OCI-LY7 (cell line): Measurements from ENCODE around the gene MTCL1. TPM values are rescaled to one million over a fixed set of nuclear protein-coding genes. Genes with fewer than 3 reads are reported as not detected.

Experiments
- BruUV-seq: library from RNA; stranded (reverse); fragments of 400-500 nt; replicated peaks from 2 replicates; lab custom pipeline; 2021; lab: Mats Ljungman, UMichigan
- CTCF ChIA-PET: fragments of 300-600 bp; sonication (Branson Sonifier 250); formaldehyde crosslinking; loops from one replicate; lab custom pipeline; 2022; ENCODE audit warnings: antibody characterized with exemption; ENCODE audit not compliant: unreplicated experiment; lab: Charles Lee
- POLR2A ChIA-PET: fragments of 300-600 bp; sonication (Branson Sonifier 250); formaldehyde crosslinking; loops from one replicate; lab custom pipeline; 2022; ENCODE audit warnings: antibody characterized with exemption; lab: Charles Lee
- DNase-seq: peaks from one replicate; pipeline ENCODE4 v3.0.0-alpha.2; 2015; ENCODE audit warnings: low spot score
- H2AFZ ChIP-seq: fragments of 200-600 bp; sonication (generic), shearing (Covaris generic); 2 replicates; pipeline ENCODE4 v1.6.1; 2014; ENCODE audit warnings: mild to moderate bottlenecking, antibody characterized with exemption, low read length, moderate library complexity
- H3K27ac ChIP-seq: fragments of 200-600 bp; sonication (generic); 2 replicates; pipeline ENCODE4 v1.5.1; 2014; ENCODE audit warnings: mixed run types, low read depth, mild to moderate bottlenecking, moderate library complexity, low read length, inconsistent platforms; ENCODE audit not compliant: poor library complexity, severe bottlenecking
- H3K36me3 ChIP-seq: fragments of 200-600 bp; sonication (generic); 2 replicates; pipeline ENCODE4 v1.6.1; 2014; ENCODE audit warnings: mild to moderate bottlenecking, antibody characterized with exemption, low read length, moderate library complexity, mixed read lengths; ENCODE audit not compliant: insufficient read depth
- H3K4me1 ChIP-seq: fragments of 200-600 bp; sonication (generic); 2 replicates; pipeline ENCODE4 v1.5.1; 2014; ENCODE audit warnings: mild to moderate bottlenecking, low read length; ENCODE audit not compliant: insufficient read depth, poor library complexity, severe bottlenecking
- H3K4me2 ChIP-seq: fragments of 200-600 bp; sonication (generic); 2 replicates; pipeline ENCODE4 v1.6.1; 2014; ENCODE audit warnings: mild to moderate bottlenecking, low read length
- H3K4me3 ChIP-seq: fragments of 200-600 bp; sonication (generic); 2 replicates; pipeline ENCODE4 v1.5.1; 2014; ENCODE audit warnings: mild to moderate bottlenecking, low read depth, low read length; ENCODE audit not compliant: poor library complexity, severe bottlenecking
- H3K79me2 ChIP-seq: fragments of 200-600 bp; sonication (generic); 2 replicates; pipeline ENCODE4 v1.6.1; 2016; ENCODE audit warnings: low read depth, mild to moderate bottlenecking, low read length, moderate library complexity, mixed read lengths; ENCODE audit not compliant: insufficient read depth
- H3K9me2 ChIP-seq: fragments of 200-600 bp; sonication (generic); 2 replicates; pipeline ENCODE4 v1.6.1; 2016; ENCODE audit warnings: mild to moderate bottlenecking, low read length, mixed read lengths; ENCODE audit not compliant: insufficient read depth
- H3K9me3 ChIP-seq: fragments of 200-600 bp; sonication (generic); 2 replicates; pipeline ENCODE4 v1.6.1; 2014; ENCODE audit warnings: mild to moderate bottlenecking, mixed run types, low read length, mixed read lengths
- H4K20me1 ChIP-seq: fragments of 200-600 bp; sonication (generic); 2 replicates; pipeline ENCODE4 v1.6.1; 2014; ENCODE audit warnings: mild to moderate bottlenecking, antibody characterized with exemption, low read length, moderate library complexity, mixed read lengths; ENCODE audit not compliant: insufficient read depth
- EZH2phosphoT487 ChIP-seq: fragments of 200-600 bp; sonication (generic); IDR thresholded peaks from 2 replicates; pipeline ENCODE4 v1.6.1; 2018; ENCODE audit warnings: low read depth, borderline replicate concordance, mild to moderate bottlenecking, mixed run types, antibody characterized with exemption, low read length, moderate library complexity, mixed read lengths
- intact Hi-C: fragments of 100-400 bp; cut with micrococcal nuclease; formaldehyde crosslinking; loops from one replicate; pipeline ENCODE4 v1.10.0; 2022; ENCODE audit not compliant: unreplicated experiment
- total RNA-seq, 2 experiments: library from RNA; depleted of rRNA in 1 of 2; stranded (reverse); fragments of >200 nt in 1 of 2; shearing (Covaris generic) in 1 of 2; gene quantifications; 2 replicates each; pipeline ENCODE4 v1.2.3, GENCODE V29; 2014 to 2022
- TF ChIP-seq, protein P1 (sequence below): fragments of 200-600 bp; sonication (generic); conservative IDR thresholded peaks from 2 replicates; pipeline ENCODE4 v1.5.1; 2014; ENCODE audit warnings: mild to moderate bottlenecking, antibody characterized with exemption, low read length, moderate library complexity, mixed read lengths

The MTCL1 gene
- total RNA-seq, 2 experiments from 2014 or later, result 96.8 to 159 TPM

DNA sequence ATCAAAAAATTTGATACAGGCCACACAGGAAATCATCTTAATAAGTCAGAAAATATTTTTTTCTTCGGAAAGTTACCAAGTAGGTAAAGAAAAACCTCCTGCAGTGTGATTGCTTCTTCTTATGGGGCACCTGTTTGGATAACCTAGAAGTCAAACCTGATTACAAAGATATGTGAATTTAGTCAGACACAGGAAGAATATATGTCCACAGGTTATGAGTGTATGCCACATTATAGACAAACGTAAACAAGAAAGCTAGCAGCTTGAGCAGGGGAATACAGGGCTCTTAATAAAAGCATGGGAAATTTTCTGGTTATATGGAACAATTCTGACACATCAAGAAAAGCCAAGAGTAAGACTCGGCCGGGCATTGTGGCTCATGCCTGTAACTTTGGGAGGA, 35.8 kb upstream of the MTCL1 start:
- Histone ChIP-seq H2AFZ (no peak overlapping the region), H3K9me3 (peaks cover 10% of the 10 kb centered on the region; the same call in 1 of the 2 replicates), H3K9me2 (no peaks in the 10 kb centered on the region), H3K79me2 (no peaks in the 10 kb centered on the region), H4K20me1 (no peaks in the 10 kb centered on the region), H3K4me1 (no peaks in the 10 kb centered on the region), H3K4me2 (no peak overlapping the region), H3K4me3 (no peak overlapping the region), H3K36me3 (peaks cover 2% of the 10 kb centered on the region; the same call in 1 of the 2 replicates), H3K27ac (no peak overlapping the region)
- ChIA-PET POLR2A (interaction anchor here (0.9 to 1.0 kb wide), 2 partner anchors 9 to 322 kb away, joined by 3 to 4 read pairs; no protein-coding TSS in a partner anchor), CTCF (no interaction called here)
- no peak for TF ChIP-seq EZH2phosphoT487
- TF ChIP-seq, protein P1, sequence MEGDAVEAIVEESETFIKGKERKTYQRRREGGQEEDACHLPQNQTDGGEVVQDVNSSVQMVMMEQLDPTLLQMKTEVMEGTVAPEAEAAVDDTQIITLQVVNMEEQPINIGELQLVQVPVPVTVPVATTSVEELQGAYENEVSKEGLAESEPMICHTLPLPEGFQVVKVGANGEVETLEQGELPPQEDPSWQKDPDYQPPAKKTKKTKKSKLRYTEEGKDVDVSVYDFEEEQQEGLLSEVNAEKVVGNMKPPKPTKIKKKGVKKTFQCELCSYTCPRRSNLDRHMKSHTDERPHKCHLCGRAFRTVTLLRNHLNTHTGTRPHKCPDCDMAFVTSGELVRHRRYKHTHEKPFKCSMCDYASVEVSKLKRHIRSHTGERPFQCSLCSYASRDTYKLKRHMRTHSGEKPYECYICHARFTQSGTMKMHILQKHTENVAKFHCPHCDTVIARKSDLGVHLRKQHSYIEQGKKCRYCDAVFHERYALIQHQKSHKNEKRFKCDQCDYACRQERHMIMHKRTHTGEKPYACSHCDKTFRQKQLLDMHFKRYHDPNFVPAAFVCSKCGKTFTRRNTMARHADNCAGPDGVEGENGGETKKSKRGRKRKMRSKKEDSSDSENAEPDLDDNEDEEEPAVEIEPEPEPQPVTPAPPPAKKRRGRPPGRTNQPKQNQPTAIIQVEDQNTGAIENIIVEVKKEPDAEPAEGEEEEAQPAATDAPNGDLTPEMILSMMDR, result no peak
- no peak for DNase-seq
- intact Hi-C loops, result no loop called here
- no TSS peak for BruUV-seq

DNA sequence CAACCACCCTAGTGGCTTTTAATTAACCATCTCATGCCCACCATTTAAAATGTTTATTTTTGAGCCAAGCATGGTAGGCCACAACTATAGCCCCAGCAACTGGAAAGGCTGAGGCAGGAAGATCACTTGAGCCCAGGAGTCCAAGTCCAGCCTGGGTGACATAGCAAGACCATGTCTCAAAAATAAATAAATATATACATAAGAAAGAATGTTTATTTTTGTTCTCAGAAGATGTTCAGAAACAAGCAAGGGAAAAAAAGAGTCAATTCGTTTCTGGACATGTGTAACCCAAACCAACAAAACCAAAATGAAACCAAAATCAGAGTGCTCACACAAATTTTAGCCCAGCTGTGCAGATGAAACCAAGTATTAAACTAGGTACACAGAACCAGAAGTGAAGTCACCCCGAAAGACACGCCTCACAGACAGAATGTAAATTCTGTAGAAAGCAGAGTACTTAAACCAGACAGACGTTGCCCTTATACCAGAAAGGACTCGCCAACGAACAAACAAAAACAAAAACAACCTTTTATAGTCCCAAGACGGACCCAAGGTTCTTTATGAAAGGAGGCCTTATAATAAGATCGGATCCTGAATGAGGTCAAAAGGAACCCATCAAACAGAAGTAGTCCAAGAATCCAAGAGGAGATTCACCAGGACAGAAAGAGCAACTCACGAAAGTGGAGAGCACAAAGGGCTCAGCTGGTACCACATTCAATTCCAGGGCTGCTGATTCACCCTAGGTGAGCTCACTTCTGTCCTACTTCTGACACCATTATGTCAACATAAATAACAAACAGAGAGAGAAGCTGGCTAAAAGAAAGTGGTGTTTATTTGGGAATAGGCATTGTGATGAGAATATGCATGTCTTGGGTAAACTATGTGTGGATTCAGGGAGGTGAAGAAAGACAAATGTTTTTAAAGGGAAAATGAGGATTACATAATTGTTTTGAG, 31.8 kb upstream of the MTCL1 start:
- BruUV-seq, result no TSS peak
- intact Hi-C loops, result no loop called here
- no peak for DNase-seq
- POLR2A ChIA-PET, result interaction anchor here (1.1 to 2.0 kb wide), 3 partner anchors 11 to 249 kb away, joined by 3 to 5 read pairs (median 3); no protein-coding TSS in a partner anchor
- Histone ChIP-seq H3K9me2 (no peaks in the 10 kb centered on the region), H3K4me1 (no peaks in the 10 kb centered on the region), H3K27ac (no peak overlapping the region), H4K20me1 (no peaks in the 10 kb centered on the region), H2AFZ (0 out of 2 replicates have a peak overlapping the region, but pooled peaks have one; percentile 13), H3K4me3 (no peak overlapping the region), H3K79me2 (no peaks in the 10 kb centered on the region), H3K9me3 (peaks cover 10% of the 10 kb centered on the region; the same call in 1 of the 2 replicates), H3K36me3 (peaks cover 2% of the 10 kb centered on the region; the same call in 1 of the 2 replicates), H3K4me2 (no peak overlapping the region)
- CTCF ChIA-PET, result no interaction called here
- TF ChIP-seq, protein P1, result no peak
